ENCODE measurements around the gene PTPRN2. TPM values are rescaled to one million over a fixed set of nuclear protein-coding genes. Genes with fewer than 3 reads are reported as not detected.
"Not testable (repeated sequence)": the region's sequence is repeated elsewhere in the genome, so short reads cannot be mapped to it uniquely, and the experiment has no call there.

PTPRN2 gene
- total RNA-seq, 2 experiments from 2014 or later = 0.46 to 0.51 TPM

DNA sequence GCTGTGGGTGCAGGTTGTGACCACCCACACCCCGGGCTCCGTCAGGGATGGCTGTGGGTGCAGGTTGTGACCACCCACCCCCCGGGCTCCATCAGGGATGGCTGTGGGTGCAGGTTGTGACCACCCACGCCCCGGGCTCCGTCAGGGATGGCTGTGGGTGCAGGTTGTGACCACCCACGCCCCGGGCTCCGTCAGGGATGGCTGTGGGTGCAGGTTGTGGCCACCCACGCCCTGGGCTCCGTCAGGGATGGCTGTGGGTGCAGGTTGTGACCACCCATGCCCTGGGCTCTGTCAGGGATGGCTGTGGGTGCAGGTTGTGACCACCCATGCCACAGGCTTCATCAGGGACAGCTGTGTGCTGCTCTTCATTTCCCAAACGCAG is 53.5 kb downstream of the PTPRN2 start:
- H3K27ac Mint-ChIP-seq; ATAC-seq; H3K27me3 Mint-ChIP-seq; DNase-seq; H3K36me3 Mint-ChIP-seq (ENCODE audit: low read depth); H3K4me3 Mint-ChIP-seq; intact Hi-C loops (cut with DNase I, micrococcal nuclease); POLR2A ChIA-PET; H3K4me1 Mint-ChIP-seq; H3K9me3 Mint-ChIP-seq (ENCODE audit: low read depth); CTCF ChIA-PET: not testable (repeated sequence)

DNA sequence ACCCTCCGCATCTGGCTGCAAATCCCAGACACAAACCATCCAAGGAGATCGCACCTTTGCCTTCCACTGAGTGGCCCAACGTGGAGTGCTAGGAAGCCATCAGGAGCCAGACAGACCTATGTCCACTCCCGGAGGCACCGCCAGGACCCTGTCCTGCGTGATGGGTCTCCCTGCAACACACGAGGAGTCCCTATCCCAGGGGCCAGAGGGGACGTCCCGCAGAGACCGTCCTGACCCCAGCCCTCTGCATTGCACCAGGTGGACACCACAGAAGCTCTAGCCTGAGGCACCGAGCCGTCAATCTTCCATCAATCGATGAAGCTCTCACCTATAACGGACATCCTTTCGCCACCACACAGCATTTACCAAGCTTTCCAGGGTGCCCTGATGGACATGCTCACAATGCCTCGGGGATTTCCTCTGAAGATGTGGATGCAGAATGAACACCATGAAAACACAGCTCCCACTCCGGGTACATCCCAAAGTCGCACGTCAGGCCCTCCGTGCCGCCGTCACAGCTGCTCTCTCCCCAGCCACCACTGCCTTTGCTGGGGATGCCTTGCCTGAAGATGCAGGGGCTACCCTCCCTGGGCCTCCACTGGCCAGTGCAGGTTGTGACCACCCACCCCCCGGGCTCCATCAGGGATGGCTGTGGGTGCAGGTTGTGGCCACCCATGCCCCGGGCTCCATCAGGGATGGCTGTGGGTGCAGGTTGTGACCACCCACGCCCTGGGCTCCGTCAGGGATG is 54.1 kb downstream of the PTPRN2 start:
- Mint-ChIP-seq H3K9me3 (ENCODE audit: low read depth) (no peaks in the 10 kb centered on the region), H3K27ac (no peak overlapping the region)
- CTCF ChIA-PET = no interaction called here

DNA sequence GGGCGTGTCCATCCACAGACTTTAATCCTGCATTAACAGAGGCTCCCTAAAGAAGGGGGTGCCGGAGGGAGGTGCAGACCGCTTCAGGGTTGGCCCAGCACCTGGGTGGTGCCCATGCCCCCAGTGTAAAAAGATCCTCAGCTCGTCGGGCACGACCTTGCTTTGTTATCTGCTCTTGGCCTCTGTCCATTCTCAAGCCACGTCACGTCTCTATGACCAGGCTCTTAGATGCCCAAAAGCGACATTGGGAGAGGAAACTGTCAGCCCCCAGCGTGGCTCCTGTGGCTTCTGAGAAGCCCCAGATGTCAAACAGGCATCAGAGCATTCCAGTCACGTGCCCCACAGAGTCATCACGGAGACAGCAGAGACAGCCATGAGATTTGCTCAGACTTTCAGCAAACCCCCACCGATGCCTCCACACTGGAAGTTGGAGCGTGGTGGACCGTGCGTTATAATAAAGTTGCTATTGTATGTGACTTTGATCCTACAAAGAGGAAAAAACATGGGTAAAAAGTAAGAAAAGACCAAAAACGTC is 55.5 kb downstream of the PTPRN2 start:
- DNase-seq = no peak
- Mint-ChIP-seq H3K27me3 (no peaks in the 10 kb centered on the region), H3K36me3 (ENCODE audit: low read depth) (no peaks in the 10 kb centered on the region), H3K9me3 (ENCODE audit: low read depth) (no peaks in the 10 kb centered on the region), H3K4me3 (no peak overlapping the region), H3K27ac (no peak overlapping the region), H3K4me1 (no peaks in the 10 kb centered on the region)
- ChIA-PET CTCF (no interaction called here), POLR2A (no interaction called here)
- intact Hi-C loops (cut with DNase I, micrococcal nuclease) = no loop called here
- ATAC-seq = no peak

More for the DNA sequence above, 54.1 kb downstream of the PTPRN2 start:
- no peaks in the 10 kb centered on the region for H3K4me1 Mint-ChIP-seq
- no peak for ATAC-seq
- intact Hi-C loops (cut with DNase I, micrococcal nuclease) = no loop called here
- POLR2A ChIA-PET = no interaction called here
- H3K27me3 Mint-ChIP-seq = no peaks in the 10 kb centered on the region
- no peak overlapping the region for H3K4me3 Mint-ChIP-seq
- H3K36me3 Mint-ChIP-seq (ENCODE audit: low read depth) = no peaks in the 10 kb centered on the region
- DNase-seq = no peak

DNA sequence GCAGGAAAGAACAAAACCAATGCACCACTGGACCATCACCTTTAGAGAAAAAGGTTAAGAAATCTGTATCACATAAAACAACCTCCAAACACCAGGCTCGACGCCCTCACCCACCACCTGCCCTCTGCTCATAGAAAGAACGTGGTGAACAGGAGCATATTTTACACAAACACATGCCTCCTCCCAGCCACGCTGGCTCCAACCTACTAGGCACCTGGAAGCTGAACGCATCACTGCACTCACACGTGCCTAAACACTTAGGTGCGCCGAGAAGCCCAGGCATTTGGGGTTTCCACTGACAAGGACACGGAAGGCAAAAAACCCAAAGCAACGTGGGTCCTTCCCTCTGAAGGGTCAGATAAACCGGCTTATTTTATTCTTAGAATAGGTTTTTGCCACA is 56.0 kb downstream of the PTPRN2 start:
- Mint-ChIP-seq H3K36me3 (ENCODE audit: low read depth) (no peaks in the 10 kb centered on the region), H3K27ac (no peak overlapping the region), H3K4me1 (no peaks in the 10 kb centered on the region), H3K4me3 (no peak overlapping the region), H3K9me3 (ENCODE audit: low read depth) (no peaks in the 10 kb centered on the region), H3K27me3 (no peaks in the 10 kb centered on the region)
- intact Hi-C loops (cut with DNase I, micrococcal nuclease) = no loop called here
- ATAC-seq (no peak), DNase-seq (no peak)
- POLR2A ChIA-PET = no interaction called here
- CTCF ChIA-PET = no interaction called here

DNA sequence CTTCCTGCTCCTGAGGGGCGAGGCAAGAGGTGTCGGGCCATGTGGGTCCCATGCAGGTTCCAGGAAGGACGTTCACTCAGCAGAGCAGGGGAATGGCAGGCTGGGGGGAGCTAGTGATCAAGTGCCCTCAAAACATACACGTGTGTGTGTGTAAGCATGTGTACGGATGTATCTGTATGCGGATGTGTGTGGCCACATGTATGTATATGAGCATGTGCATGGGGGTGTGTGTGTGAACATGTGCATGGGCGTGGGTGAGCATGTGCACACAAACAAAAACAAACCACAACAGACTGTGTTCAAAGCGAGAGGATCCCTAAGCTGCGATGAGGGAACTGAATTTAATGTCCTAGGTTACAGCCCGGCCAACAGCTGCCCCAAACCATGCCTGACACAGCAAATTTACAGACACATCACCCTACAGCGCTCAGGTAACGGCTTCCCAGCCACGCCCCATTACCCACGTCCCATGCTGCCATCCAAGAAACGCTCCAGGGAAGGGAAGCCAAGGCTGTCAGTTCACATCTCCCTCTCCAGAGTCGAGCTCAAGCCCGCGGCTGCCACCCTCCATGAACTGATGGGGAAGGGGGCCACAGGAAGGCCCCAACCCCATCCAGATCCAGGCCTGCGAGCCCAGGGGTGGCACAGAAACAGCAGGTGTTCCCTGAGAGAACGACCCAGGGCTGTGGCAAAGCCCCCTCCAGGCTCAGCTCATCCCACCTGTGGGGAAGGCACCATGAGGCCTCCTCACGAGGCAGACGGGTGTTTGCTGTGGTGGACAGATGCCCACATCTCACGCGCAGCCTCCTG is 56.6 kb downstream of the PTPRN2 start:
- no peak for DNase-seq
- Mint-ChIP-seq H3K27ac (no peak overlapping the region), H3K4me1 (no peaks in the 10 kb centered on the region), H3K9me3 (ENCODE audit: low read depth) (no peaks in the 10 kb centered on the region), H3K36me3 (ENCODE audit: low read depth) (no peaks in the 10 kb centered on the region), H3K27me3 (no peaks in the 10 kb centered on the region), H3K4me3 (no peak overlapping the region)
- intact Hi-C loops (cut with DNase I, micrococcal nuclease) = no loop called here
- POLR2A ChIA-PET = no interaction called here
- CTCF ChIA-PET = no interaction called here
- no peak for ATAC-seq

DNA sequence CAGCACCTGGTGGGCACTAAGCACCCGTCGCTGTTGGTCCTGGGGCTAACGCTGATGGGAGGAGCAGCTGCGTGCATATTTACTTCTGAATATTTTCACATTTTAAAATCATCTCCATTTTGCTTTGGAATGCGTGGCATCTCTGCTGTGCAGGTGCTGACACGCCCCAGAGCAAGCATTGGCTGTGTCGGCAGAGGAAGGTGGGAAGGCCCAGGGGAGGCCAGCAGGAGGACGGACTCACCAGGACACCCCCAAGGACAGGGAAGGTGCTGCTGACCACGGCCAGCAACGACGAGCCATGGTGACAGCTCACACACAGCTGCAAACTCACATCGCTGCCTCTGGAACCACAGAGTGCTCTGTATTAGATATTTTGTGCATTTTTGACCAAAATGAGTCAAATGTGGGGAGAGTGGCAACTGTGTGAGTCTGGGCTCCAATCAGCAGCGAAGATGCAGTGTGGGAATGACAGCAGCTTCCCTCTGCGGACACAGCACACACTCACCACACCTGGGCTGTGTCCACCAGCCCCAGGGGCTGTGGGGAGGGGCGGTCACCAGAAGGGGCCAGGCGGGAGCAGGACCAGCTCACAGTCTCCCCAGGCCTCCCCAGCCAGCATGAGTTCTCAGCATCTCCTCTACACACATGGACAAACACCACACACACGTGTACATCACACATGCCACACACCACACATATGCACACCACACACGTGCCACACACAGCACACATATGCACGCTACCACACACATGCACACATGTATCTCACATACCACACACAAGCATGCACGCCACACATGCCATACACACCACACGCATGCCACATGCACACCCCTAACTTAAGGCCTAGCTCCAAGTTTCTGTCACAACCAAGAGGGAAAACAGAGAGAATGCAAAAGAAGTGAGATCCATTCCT is 58.2 kb downstream of the PTPRN2 start:
- Mint-ChIP-seq H3K9me3 (ENCODE audit: low read depth) (no peaks in the 10 kb centered on the region), H3K4me1 (no peaks in the 10 kb centered on the region), H3K36me3 (ENCODE audit: low read depth) (no peaks in the 10 kb centered on the region), H3K4me3 (no peak overlapping the region), H3K27me3 (no peaks in the 10 kb centered on the region), H3K27ac (no peak overlapping the region)
- ATAC-seq (no peak), DNase-seq (no peak)
- intact Hi-C loops (cut with DNase I, micrococcal nuclease) = no loop called here
- ChIA-PET CTCF (no interaction called here), POLR2A (no interaction called here)

DNA sequence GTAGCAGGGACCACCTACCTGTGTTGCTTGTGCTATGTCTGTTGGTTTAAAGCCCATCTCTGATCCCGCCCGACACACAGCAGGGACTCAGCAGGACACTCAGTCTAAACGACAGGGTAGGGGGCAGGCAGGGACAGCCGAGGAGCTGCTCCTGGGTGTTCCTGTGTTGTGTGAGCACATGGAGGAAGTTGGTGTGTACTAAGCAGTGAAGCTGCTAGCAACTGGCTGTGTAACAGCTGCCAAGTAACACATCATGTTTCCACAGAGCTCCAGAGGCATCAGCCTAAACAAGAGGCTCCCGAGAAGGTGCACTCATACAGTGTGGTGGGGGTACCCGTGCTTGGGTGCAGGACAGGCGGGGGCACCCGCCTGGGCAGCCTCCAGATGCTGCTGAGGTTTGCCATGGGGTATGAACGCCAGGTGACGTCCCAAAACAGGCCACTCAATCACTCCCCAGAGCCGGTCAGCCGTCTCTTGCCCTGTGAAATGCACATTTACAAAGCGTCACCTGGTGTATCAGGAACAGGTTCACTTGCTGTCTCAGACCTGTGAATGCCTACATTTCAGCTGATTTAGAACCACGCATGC is 59.6 kb downstream of the PTPRN2 start:
- ATAC-seq = no peak
- CTCF ChIA-PET = no interaction called here
- Mint-ChIP-seq H3K27ac (no peak overlapping the region), H3K4me1 (no peaks in the 10 kb centered on the region), H3K27me3 (no peaks in the 10 kb centered on the region), H3K4me3 (no peak overlapping the region), H3K36me3 (ENCODE audit: low read depth) (no peaks in the 10 kb centered on the region), H3K9me3 (ENCODE audit: low read depth) (no peaks in the 10 kb centered on the region)
- POLR2A ChIA-PET = no interaction called here
- intact Hi-C loops (cut with DNase I, micrococcal nuclease) = no loop called here
- no peak for DNase-seq

DNA sequence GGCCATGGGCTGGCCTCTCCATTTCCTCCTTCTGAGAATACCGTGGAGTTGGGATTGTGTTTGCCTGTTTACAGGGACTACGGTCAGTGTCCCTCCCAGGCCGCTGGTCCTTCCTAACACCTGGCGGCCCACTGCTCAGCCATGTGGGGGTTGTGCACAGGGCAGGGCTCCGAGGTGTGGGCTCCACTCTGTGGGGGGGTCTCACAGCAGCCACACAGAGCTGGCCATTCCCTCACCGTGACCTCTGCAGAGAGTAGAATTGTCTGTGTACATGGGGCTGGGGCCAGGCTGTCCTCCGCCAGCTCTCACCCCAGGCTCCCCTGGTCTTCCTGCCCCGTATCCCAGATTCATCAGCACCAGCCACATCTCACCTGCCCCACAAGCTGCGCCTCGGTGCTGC is 60.1 kb downstream of the PTPRN2 start:
- H3K27ac Mint-ChIP-seq = no peak overlapping the region
- no peaks in the 10 kb centered on the region for H3K36me3 Mint-ChIP-seq (ENCODE audit: low read depth)
- ChIA-PET CTCF (no interaction called here), POLR2A (no interaction called here)
- intact Hi-C loops (cut with DNase I, micrococcal nuclease) = no loop called here
- H3K4me1 Mint-ChIP-seq = no peaks in the 10 kb centered on the region
- H3K9me3 Mint-ChIP-seq (ENCODE audit: low read depth) = peaks cover under 1% of the 10 kb centered on the region
- H3K4me3 Mint-ChIP-seq = no peak overlapping the region
- H3K27me3 Mint-ChIP-seq = no peaks in the 10 kb centered on the region
- DNase-seq (no peak), ATAC-seq (no peak)

DNA sequence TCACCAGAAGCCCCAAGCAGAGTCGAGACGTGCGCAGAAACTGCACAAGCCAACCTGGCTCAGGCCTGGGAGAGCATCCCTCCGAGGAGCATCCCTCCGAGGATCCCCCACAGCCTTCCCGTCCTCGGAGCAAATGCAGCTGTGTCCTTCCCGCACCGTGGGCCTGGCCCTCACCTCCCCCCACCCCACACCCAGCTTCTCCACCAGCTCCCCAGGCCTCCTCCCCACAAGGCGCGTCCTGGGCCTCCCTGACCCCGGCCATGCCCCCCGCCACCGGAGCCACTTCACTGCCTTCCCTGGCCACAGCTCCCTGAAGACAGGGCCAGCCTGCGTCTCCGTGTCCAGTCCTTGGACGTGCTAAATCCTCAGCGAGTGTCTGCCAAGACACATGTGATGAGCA is 60.6 kb downstream of the PTPRN2 start:
- Mint-ChIP-seq H3K27ac (no peak overlapping the region), H3K4me1 (no peaks in the 10 kb centered on the region), H3K27me3 (no peaks in the 10 kb centered on the region), H3K36me3 (ENCODE audit: low read depth) (no peaks in the 10 kb centered on the region), H3K9me3 (ENCODE audit: low read depth) (peaks cover 3% of the 10 kb centered on the region), H3K4me3 (no peak overlapping the region)
- intact Hi-C loops (cut with DNase I, micrococcal nuclease) = no loop called here
- ChIA-PET POLR2A (no interaction called here), CTCF (no interaction called here)
- ATAC-seq (no peak), DNase-seq (no peak)

DNA sequence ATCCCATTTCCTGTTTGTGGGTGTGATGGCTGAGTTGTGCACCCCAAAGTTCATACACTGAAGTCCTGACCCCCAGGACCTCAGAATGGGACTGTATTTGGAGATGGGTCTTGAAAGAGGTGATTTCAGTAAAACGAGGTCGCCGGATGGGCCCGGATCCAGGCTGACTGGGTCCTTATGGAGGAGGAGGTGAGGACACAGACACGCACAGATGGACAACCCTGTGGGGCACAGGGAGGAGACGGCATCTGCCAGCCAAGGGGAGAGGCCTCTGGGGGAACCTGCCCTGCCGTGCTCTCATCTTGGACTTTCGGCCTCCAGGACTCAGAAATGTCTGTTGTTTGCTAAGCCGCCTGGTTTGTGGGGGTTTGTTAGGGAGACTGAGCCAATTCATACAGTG is 61.1 kb downstream of the PTPRN2 start:
- peaks cover 3% of the 10 kb centered on the region for H3K9me3 Mint-ChIP-seq (ENCODE audit: low read depth)
- no peak overlapping the region for H3K4me3 Mint-ChIP-seq
- no peaks in the 10 kb centered on the region for H3K36me3 Mint-ChIP-seq (ENCODE audit: low read depth)
- no peak for DNase-seq
- ATAC-seq = no peak
- no peak overlapping the region for H3K27ac Mint-ChIP-seq
- ChIA-PET CTCF (interaction anchor here (0.7 kb wide), 1 partner anchor 61 kb away, joined by 3 read pairs; no protein-coding TSS in a partner anchor), POLR2A (no interaction called here)
- intact Hi-C loops (cut with DNase I, micrococcal nuclease) = no loop called here
- H3K4me1 Mint-ChIP-seq = no peaks in the 10 kb centered on the region
- no peaks in the 10 kb centered on the region for H3K27me3 Mint-ChIP-seq

DNA sequence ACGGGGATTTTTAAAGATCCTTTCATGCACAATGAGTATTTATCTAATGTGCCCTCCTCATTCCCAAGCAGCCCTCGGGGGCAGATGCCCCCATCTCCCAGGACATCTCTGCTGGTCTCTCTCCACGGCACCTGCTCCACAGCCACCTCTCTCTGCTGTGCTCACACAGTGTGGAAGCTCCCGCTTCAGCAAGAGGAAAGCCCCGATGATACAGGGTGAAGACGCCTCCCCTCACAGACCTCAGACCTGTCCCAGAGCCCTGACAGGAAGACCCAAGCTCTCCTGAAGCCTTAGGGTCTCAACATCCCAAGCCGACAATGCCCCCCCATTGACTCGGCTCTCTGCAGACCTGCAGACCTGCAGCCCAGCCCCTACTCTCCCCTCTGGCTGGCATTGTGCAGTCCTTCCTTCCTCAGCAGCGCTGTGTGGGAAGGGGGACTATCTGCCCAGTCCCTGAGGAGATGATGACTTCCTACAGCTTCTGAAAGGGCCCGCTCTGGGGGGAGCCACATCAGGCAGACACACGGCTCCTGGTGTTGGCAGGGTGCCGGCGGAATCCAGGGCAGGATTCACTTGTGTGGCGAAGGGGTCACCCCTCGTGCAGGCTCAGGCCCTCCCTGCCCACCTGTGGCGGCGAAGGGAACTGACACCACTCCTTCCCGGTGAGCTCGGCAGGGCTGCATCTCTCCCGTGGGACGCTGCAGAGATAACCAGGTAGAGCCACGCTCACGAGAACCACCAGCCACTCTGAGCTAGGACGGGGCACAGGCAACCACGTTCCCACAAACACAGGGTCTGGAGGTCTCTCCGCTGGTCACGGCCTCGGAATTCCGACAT is 61.8 kb downstream of the PTPRN2 start:
- Mint-ChIP-seq H3K4me3 (no peak overlapping the region), H3K36me3 (ENCODE audit: low read depth) (no peaks in the 10 kb centered on the region), H3K27ac (no peak overlapping the region), H3K4me1 (no peaks in the 10 kb centered on the region), H3K9me3 (ENCODE audit: low read depth) (peaks cover 3% of the 10 kb centered on the region), H3K27me3 (no peaks in the 10 kb centered on the region)
- POLR2A ChIA-PET = no interaction called here
- CTCF ChIA-PET = interaction anchor here (0.7 kb wide), 2 partner anchors 61 to 129 kb away, joined by 3 read pairs; no protein-coding TSS in a partner anchor
- intact Hi-C loops (cut with DNase I, micrococcal nuclease) = no loop called here
- DNase-seq (no peak), ATAC-seq (no peak)
